B cell (primary cell): ENCODE data around the gene IL12B. TPM values are rescaled to one million over a fixed set of nuclear protein-coding genes. Genes with fewer than 3 reads are reported as not detected.

ENCODE experiments used
- ATAC-seq: fragments of 200-7000 bp; cut with Tn5 transposase; one replicate; pipeline ENCODE4 v1.10.0; 2021; ENCODE audit warnings: low read depth, mild to moderate bottlenecking, moderate number of reproducible peaks, moderate library complexity
- CTCF ChIA-PET: fragments of 350-600 bp; sonication (Branson Sonifier 250); formaldehyde crosslinking; loops from one replicate; lab custom pipeline; 2021; ENCODE audit warnings: antibody characterized with exemption, inconsistent platforms; lab: Charles Lee
- POLR2A ChIA-PET: fragments of 350-600 bp; sonication (Branson Sonifier 250); formaldehyde crosslinking; loops from one replicate; lab custom pipeline; 2021; ENCODE audit warnings: antibody characterized with exemption; lab: Charles Lee
- DNase-seq: peaks from one replicate; pipeline ENCODE4 v3.0.0; 2013
- H2AFZ ChIP-seq: 2 replicates; pipeline ENCODE4 v1.6.1; 2012; ENCODE audit warnings: mild to moderate bottlenecking, low read depth, low read length; ENCODE audit not compliant: insufficient read depth, poor library complexity, severe bottlenecking
- H3K27ac ChIP-seq, 2 donors: 1 replicate in 1 of 2; 2 replicates in 1 of 2; pipeline ENCODE4 v1.5.1; 2012 to 2013; ENCODE audit warnings: low read length in 2 of 2, mild to moderate bottlenecking in 2 of 2, moderate library complexity in 1 of 2
- H3K27me3 ChIP-seq, 4 experiments: fragments of 200-600 bp in 1 of 4; sonication (generic) in 1 of 4; replicated peaks in 1 of 4; 1 replicate in 2 of 4; 2 replicates in 2 of 4; pipeline versions ENCODE4 v1.6.1 to v1.7.0; 2013 to 2016; ENCODE audit warnings: low read length in 3 of 4, mild to moderate bottlenecking in 2 of 4, mixed read lengths in 1 of 4, moderate library complexity in 1 of 4; ENCODE audit not compliant: insufficient read depth in 4 of 4, control insufficient read depth in 3 of 4; ENCODE audit errors: control extremely low read depth in 1 of 4
- H3K36me3 ChIP-seq, 2 experiments: replicated peaks in 1 of 2; 1 replicate in 1 of 2; 2 replicates in 1 of 2; pipeline versions ENCODE4 v1.6.1 to v1.7.1; 2013; ENCODE audit warnings: low read length in 1 of 2; ENCODE audit not compliant: insufficient read depth in 2 of 2, control insufficient read depth in 1 of 2; ENCODE audit errors: control extremely low read depth in 1 of 2, extremely low read depth in 1 of 2
- H3K4me1 ChIP-seq, 2 donors: fragments of 200-600 bp in 1 of 2; sonication (generic) in 1 of 2; 1 replicate in 1 of 2; 2 replicates in 1 of 2; pipeline versions ENCODE4 v1.5.1 to v1.6.1; 2013 to 2017; ENCODE audit warnings: low read length in 2 of 2; ENCODE audit not compliant: control insufficient read depth in 2 of 2, insufficient read depth in 2 of 2
- H3K4me2 ChIP-seq: replicated peaks from 2 replicates; pipeline ENCODE3; 2012; ENCODE audit warnings: mild to moderate bottlenecking, low read depth, low read length; ENCODE audit not compliant: poor library complexity, severe bottlenecking
- H3K4me3 ChIP-seq, 5 experiments: fragments of 200-600 bp in 1 of 5; sonication (generic) in 1 of 5; 1 replicate in 3 of 5; 2 replicates in 2 of 5; pipeline versions ENCODE4 v1.5.1 to v1.7.0; 2011 to 2016; ENCODE audit warnings: low read length in 4 of 5, mild to moderate bottlenecking in 4 of 5, low read depth in 2 of 5, control low read depth in 1 of 5, moderate library complexity in 1 of 5; ENCODE audit not compliant: insufficient read depth in 1 of 5; ENCODE audit errors: control extremely low read depth in 1 of 5, extremely low read depth in 1 of 5
- H3K79me2 ChIP-seq: fragments of 200-600 bp; sonication (generic); one replicate; pipeline ENCODE4 v1.6.0; 2016; ENCODE audit warnings: low read length; ENCODE audit not compliant: control insufficient read depth, insufficient read depth
- H3K9ac ChIP-seq: fragments of 200-600 bp; sonication (generic); 2 replicates; pipeline ENCODE4 v1.6.1; 2017; ENCODE audit warnings: mild to moderate bottlenecking, low read length, moderate library complexity
- H3K9me3 ChIP-seq, 3 donors: one replicate each; pipeline versions ENCODE4 v1.6.1 to v1.7.1; 2013; ENCODE audit warnings: low read length in 2 of 3; ENCODE audit not compliant: control insufficient read depth in 2 of 3, insufficient read depth in 1 of 3; ENCODE audit errors: control extremely low read depth in 1 of 3
- H4K20me1 ChIP-seq: 2 replicates; pipeline ENCODE4 v1.6.0; 2012; ENCODE audit warnings: mild to moderate bottlenecking, low read length; ENCODE audit not compliant: insufficient read depth, control insufficient read depth, poor library complexity, severe bottlenecking
- H3K27ac Mint-ChIP-seq: one replicate; pipeline ENCODE4 v1.8.0; 2021; ENCODE audit warnings: mixed read lengths
- H3K27me3 Mint-ChIP-seq: one replicate; pipeline ENCODE4 v1.8.0; 2021; ENCODE audit warnings: mixed read lengths
- H3K4me1 Mint-ChIP-seq: one replicate; pipeline ENCODE4 v1.8.0; 2021; ENCODE audit warnings: mixed read lengths
- H3K4me3 Mint-ChIP-seq: one replicate; pipeline ENCODE4 v1.8.0; 2021; ENCODE audit warnings: mixed read lengths
- H3K9me3 Mint-ChIP-seq: one replicate; pipeline ENCODE4 v1.8.0; 2022; ENCODE audit warnings: mixed read lengths; ENCODE audit not compliant: insufficient read depth
- EZH2 ChIP-seq: IDR thresholded peaks from 2 replicates; pipeline ENCODE4 v1.6.1; 2012; ENCODE audit warnings: borderline replicate concordance, low read depth, mild to moderate bottlenecking, moderate library complexity, low read length; ENCODE audit not compliant: insufficient read depth, poor library complexity, severe bottlenecking
- WGBS: methylation state at CpG from one replicate; pipeline ENCODE4 v1.1.5; 2013; ENCODE audit warnings: missing lambda C conversion rate; ENCODE audit not compliant: insufficient coverage; 5-methylcytosine and 5-hydroxymethylcytosine counted together
- intact Hi-C: fragments of 100-400 bp; cut with micrococcal nuclease; formaldehyde crosslinking; loops from one replicate; pipeline ENCODE4 v1.10.0; 2022
- polyA plus RNA-seq: library from polyadenylated mRNA; depleted of rRNA; stranded (reverse); fragments of >200 nt; gene quantifications from 2 replicates; pipeline ENCODE4 v1.2.3, GENCODE V29; 2012
- total RNA-seq, 2 donors: library from RNA; stranded (reverse); fragments of 120-200 nt in 1 of 2; gene quantifications; 1 replicate in 1 of 2; 2 replicates in 1 of 2; pipeline versions ENCODE4 v1.2.3 to v1.2.4, GENCODE V29; 2013 to 2022
- TF ChIP-seq, protein P1 (sequence below): fragments of 200-600 bp; IDR thresholded peaks from one replicate; pipeline ENCODE4 v1.8.0; 2022; ENCODE audit warnings: antibody characterized with exemption, mild to moderate bottlenecking

IL12B gene
- total and polyA plus RNA-seq, 2 donors (not counting 1 experiment from before 2014, with no cell fraction given): 0.15 to 0.17 TPM

DNA sequence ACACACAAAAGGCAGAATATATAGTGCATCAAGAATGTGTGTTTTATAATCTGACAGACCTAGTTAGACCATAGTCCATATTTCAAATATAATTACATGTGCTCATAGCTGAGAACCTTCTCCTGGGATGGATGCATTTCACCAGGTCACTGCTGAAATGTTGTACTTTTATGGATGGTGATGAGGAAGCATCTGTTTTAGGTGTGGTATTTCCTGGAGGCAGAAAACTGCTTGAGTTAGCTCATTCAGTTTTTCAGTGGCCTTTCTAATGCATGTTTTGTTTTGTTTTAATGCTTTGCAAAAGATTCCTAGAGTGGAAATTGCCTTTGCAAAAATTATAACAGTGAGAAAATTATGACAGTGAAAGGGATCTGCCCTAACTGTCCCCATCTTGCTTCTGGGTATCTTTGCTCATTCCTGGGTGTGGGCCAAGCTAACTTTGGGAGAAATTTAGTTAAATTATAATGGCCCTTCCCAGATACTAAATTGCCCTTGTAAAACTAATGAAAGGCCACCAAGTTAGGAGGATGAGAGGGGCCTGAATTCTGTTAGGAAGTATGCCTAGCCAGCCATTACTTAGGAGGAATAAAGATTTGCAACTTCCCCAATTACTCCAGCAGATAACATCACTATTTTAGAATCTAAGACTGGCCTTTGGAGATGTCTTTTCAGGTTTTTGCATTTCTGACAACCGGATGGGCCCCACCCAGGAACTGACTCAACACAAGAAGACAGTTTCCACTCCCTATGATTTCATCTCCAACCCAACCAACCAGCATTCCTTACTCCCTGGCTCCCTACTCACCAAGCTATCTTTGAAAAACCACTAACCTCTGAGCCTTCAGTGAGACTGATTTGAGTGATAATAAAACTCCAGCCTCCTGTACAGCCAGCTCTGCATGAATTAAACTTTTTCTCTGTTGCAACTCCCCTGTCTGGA lies 7.0 kb upstream of the IL12B start:
- Histone ChIP-seq H3K4me2 (peak overlapping the region; percentile 39), H4K20me1 (no peaks in the 10 kb centered on the region), H2AFZ (no peak overlapping the region), H3K9ac (no peak overlapping the region), H3K4me1 (peaks cover 38 to 60% of the 10 kb centered on the region in 2 donors), H3K79me2 (peaks cover 4% of the 10 kb centered on the region), H3K27me3 (no peaks in the 10 kb centered on the region), H3K9me3 (no peaks in the 10 kb centered on the region), H3K27ac (peak overlapping the region; percentile 55 to 82), H3K36me3 (no peaks in the 10 kb centered on the region), H3K4me3 (no peak overlapping the region)
- intact Hi-C loops: loop anchor here (1.0 to 10.0 kb wide), 3 partner anchors 75 to 512 kb away; no protein-coding TSS in a partner anchor
- Mint-ChIP-seq H3K27me3 (no peaks in the 10 kb centered on the region), H3K4me3 (peak overlapping the region; percentile 60), H3K27ac (peak overlapping the region; percentile 93), H3K4me1 (peaks cover 68% of the 10 kb centered on the region), H3K9me3 (no peaks in the 10 kb centered on the region)
- ATAC-seq (peak; percentile 18), DNase-seq (peak; percentile 53)
- ChIA-PET CTCF (interaction anchor here (0.5 to 1.8 kb wide), 6 partner anchors 13 to 430 kb away, joined by 3 to 6 read pairs (median 4); no protein-coding TSS in a partner anchor), POLR2A (no interaction called here)
- TF ChIP-seq, protein P1, sequence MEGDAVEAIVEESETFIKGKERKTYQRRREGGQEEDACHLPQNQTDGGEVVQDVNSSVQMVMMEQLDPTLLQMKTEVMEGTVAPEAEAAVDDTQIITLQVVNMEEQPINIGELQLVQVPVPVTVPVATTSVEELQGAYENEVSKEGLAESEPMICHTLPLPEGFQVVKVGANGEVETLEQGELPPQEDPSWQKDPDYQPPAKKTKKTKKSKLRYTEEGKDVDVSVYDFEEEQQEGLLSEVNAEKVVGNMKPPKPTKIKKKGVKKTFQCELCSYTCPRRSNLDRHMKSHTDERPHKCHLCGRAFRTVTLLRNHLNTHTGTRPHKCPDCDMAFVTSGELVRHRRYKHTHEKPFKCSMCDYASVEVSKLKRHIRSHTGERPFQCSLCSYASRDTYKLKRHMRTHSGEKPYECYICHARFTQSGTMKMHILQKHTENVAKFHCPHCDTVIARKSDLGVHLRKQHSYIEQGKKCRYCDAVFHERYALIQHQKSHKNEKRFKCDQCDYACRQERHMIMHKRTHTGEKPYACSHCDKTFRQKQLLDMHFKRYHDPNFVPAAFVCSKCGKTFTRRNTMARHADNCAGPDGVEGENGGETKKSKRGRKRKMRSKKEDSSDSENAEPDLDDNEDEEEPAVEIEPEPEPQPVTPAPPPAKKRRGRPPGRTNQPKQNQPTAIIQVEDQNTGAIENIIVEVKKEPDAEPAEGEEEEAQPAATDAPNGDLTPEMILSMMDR: no peak
- no peak for TF ChIP-seq EZH2
- WGBS: 18% methylated on average over 1 of the region's 1 CpG
